Muscle of arm (tissue), 12 donors: ENCODE measurements around the gene UBE3B. TPM values are rescaled to one million over a fixed set of nuclear protein-coding genes. Genes with fewer than 3 reads are reported as not detected.

Experiments used
- DNase-seq: peaks from one replicate; pipeline ENCODE4 v3.0.0-alpha.2; 2013
- polyA plus RNA-seq, 12 donors: library from polyadenylated mRNA; unstranded; fragments of 120-200 nt; gene quantifications; one replicate each; pipeline ENCODE4 v1.2.1, GENCODE V29; 2013; ENCODE audit not compliant: insufficient read length in 12 of 12

The UBE3B gene
- polyA plus RNA-seq, 12 donors, result 17.5 to 30.0 (median 24.9) TPM; not detected in 1

GRCh38 chr12:109527489-109528123 lies 50.2 kb downstream of the UBE3B start:
- DNase-seq, result no peak

GRCh38 chr12:109529691-109530640 lies 52.5 kb downstream of the UBE3B start:
- no peak for DNase-seq

- no peak for DNase-seq
Observed at GRCh38 chr12:109531411-109531810, 54.0 kb downstream of the UBE3B start.

- DNase-seq, result no peak
Observed at GRCh38 chr12:109532721-109533486, 55.5 kb downstream of the UBE3B start.

GRCh38 chr12:109533487-109533740 lies 56.0 kb downstream of the UBE3B start:
- DNase-seq, result no peak

- DNase-seq, result no peak
Observed at GRCh38 chr12:109534456-109534855, 57.0 kb downstream of the UBE3B start.

- DNase-seq, result no peak
Observed at GRCh38 chr12:109535231-109535862, 57.9 kb downstream of the UBE3B start.

- no peak for DNase-seq
Observed at GRCh38 chr12:109535863-109536250, 58.4 kb downstream of the UBE3B start.

GRCh38 chr12:109537136-109537535 lies 59.7 kb downstream of the UBE3B start:
- DNase-seq, result no peak

GRCh38 chr12:109538191-109538863 lies 60.9 kb downstream of the UBE3B start:
- DNase-seq, result no peak

GRCh38 chr12:109539508-109539907 lies 62.1 kb downstream of the UBE3B start:
- DNase-seq, result no peak

- DNase-seq, result no peak
Observed at GRCh38 chr12:109540526-109541412, 63.3 kb downstream of the UBE3B start.

- DNase-seq, result no peak
Observed at GRCh38 chr12:109541413-109541726, 63.9 kb downstream of the UBE3B start.

- DNase-seq, result no peak
Observed at GRCh38 chr12:109542014-109542413, 64.6 kb downstream of the UBE3B start.

GRCh38 chr12:109542876-109543275 lies 65.4 kb downstream of the UBE3B start:
- no peak for DNase-seq

GRCh38 chr12:109544955-109545531 lies 67.6 kb downstream of the UBE3B start:
- DNase-seq, result no peak

GRCh38 chr12:109545826-109546225 lies 68.4 kb downstream of the UBE3B start:
- DNase-seq, result no peak

GRCh38 chr12:109547286-109547685 lies 69.9 kb downstream of the UBE3B start:
- no peak for DNase-seq

- DNase-seq, result no peak
Observed at GRCh38 chr12:109548258-109548657, 70.8 kb downstream of the UBE3B start.

GRCh38 chr12:109549613-109550270 lies 72.3 kb downstream of the UBE3B start:
- DNase-seq, result no peak
